T-helper 22 cell (primary cell): ENCODE measurements around the gene XKR3.
"Not testable (repeated sequence)": the region's sequence is repeated elsewhere in the genome, so short reads cannot be mapped to it uniquely, and the experiment has no call there.

ENCODE experiments used
- DNase-seq: peaks from one replicate; pipeline ENCODE4 v3.0.0-alpha.2; 2020; ENCODE audit warnings: low read depth

Gene XKR3

DNA sequence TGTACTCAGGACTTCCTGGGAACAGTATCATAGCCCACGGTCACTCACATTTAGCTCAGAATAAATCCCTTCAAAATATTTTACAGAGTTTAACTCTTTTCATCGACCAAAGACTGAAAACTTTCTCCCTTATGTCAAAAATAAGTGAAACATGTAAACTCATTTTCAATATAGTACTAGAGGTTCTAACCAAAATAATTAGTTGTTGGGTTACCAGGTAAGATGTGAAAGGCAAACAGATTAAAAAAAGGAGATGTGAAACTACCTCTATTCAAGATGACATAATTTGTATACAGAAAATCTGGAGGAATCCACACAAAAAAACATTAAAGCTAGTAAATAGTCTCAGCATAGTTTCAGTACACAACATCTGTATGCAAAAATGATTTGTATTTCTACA, 20.3 kb downstream of the XKR3 start:
- DNase-seq: no peak

DNA sequence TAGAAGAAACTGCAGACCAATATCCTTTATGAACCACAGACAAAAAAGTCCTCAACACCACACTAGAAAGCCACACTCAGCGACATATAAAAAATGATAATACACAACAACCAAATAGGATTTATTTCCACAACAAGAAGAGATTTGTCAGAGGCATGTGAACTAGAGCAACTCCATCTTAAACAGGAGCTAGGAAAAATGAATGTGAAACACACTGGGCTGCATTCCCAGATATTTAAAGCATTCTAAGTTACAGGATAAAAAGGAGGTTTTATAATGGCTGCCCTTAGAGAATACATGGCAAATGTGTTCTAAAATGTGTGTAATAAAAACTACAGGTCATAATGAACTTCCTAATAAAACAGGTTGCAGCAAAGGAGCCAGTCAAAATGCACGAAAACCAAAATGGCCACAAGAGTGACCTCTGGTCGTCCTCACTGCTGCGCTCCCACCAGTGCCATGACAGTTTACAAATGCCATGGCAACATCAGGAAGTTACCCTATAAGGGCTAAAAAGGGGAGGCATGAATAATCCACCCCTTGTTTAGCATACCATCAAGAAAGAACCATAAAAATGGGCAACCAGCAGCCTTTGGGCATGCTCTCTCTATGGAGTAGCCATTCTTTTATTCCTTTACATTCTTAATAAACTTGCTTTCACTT, 21.8 kb downstream of the XKR3 start:
- no peak for DNase-seq

DNA sequence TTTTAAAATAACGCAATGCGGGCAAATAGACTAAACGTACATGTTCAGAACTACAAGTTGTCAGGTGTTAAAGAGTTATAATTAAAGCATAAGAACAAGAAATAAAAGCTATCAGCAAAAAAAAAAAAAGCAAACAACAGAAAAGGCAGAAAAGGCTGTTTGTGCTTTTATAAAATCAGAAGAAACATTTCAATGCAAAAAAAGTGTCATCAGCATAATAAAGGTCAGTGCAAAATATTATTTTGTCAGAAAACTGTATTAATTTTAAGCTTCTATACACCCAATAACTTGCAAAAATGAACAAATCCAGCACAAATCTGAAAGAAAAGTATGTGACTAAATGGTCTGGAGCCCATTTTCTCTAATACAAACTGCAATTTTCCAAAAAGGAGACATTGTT, 23.6 kb downstream of the XKR3 start:
- no peak for DNase-seq

DNA sequence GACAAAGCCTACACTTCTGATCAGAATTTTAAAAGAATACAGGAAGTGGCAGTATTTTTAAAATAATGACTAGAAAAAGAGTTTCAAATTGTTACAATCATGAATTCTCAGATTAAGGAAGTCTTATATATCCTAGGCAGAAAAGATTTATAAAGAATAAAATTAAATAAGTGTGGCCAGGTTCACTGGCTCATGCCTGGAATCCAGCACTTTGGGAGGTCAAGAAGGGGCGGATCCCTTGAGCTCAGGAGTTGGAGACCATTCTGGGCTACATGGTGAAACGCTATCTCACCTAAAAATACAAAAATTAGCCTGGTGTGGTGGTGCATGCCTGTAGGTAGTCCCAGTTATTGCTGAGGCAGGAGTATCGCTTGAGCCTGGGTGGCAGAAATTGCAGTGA, 24.1 kb downstream of the XKR3 start:
- DNase-seq: no peak

DNA sequence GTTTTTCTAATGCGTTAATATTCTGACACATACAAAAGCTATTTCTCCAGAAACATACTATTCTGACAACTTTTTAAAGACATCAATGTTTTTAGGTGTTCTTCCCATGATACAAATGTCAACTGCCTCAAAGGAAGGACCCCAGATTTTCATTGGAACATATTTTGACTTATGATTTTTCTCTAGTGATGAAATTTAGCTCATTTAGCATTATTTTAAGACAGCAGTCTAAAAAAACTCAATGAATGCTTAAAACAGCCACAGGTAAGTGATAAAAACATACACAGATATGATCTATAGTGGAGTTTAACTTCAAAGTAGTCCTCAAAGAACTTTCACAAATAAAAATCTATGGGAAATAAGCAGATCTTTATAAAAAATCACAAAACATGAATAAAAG, 24.9 kb downstream of the XKR3 start:
- no peak for DNase-seq

DNA sequence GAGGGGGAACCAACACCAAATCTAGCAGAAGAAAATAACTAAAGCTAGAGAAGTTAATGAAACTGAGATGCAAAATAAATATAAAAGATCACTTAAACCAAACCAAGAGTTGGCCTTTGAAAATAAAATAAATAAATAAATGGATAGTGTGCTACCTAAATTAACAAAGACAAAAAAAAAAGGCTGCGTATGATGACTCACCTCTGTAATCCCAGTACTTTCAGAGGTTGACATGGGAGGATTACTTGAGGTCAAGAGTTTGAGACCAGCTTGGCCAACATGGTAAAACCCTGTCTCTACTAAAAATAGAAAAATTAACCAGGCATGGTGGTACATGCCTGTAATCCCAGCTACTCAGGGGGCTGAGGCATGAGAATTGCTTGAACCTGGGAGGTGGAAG, 29.7 kb downstream of the XKR3 start:
- not testable (repeated sequence) for DNase-seq

DNA sequence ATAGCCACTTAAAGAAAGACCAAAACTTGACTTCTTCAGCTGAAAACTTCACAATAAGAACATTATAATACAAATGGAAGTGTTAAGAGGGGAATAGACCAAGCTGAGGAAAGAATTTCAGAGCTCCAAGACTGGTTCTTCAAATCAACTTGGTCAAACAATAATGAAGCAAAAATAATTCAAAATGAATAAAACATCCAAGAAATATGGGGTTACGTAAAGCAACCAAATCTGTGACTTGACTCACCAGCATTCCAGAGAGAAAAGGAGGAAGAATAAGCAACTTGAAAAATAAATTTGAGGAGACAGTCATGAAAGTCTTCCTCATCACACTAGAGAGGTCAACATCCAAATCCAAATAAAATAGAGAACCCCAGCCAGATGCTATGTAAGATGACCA, 31.4 kb downstream of the XKR3 start:
- DNase-seq: no peak

DNA sequence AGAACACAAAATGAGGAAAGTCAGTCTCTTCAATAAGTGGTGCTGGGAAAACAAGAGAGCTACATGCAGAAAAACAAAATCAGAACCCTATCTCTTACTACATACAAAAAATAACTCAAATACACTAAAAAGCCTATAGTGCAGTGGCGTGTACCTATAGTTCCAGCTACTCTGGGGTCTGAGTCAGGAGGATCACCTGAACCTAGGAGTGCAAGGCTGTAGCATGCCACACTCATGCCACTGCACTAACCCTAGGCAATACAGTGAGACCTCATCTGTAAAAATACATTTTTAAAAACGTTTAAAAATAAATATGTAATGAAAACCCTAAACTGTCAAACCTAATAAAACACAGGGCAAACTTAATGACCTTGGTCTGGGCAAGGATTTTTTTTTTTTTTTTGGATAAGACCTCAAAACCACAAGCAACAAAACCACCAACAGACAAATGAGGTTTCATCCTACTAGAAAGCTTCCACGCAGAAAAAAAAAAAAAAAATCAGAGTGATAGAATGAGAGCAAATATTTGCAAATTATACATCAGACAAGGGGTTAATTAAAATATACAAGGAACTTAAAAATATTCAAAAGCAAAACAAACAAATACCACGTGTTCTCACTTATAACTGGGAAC, 35.2 kb downstream of the XKR3 start:
- DNase-seq: no peak

DNA sequence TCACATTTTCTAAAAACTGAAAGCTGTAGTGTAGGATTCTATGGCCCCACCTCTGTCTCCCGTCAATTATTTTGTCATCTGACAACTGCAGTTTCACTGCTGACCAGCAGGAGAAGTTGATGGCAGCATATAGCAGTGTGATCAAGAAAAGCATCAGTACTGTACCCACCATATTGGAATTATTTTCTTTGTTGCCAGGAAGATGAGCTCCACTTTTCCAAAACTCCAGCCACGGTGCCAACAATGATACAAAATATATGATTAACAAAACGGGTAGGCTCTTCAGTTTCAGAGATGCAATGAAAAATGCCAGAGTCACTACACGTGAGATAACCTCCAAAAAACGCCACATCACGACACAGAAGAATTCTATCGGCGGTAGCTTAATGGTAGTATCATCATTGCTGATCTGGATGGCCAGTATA, 41.3 kb downstream of the XKR3 start:
- no peak for DNase-seq

DNA sequence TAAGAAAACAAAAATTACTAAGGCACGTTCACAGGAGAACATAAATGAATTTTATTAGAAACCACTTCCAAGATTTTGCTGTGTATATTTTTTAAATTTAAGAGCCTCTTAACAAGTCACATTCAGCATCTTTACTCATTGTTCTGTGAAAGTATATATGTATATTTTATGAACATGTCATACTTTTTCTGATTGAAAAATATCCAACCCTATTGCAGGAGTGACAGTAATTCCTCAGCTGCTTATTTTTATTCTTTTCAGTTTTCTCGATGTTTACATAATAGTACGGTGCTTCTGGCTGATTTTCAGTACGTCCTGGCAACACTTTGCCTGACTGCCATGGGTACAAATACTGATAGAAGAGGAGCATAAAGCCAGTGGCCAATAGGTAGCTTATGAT, 41.8 kb downstream of the XKR3 start:
- no peak for DNase-seq

DNA sequence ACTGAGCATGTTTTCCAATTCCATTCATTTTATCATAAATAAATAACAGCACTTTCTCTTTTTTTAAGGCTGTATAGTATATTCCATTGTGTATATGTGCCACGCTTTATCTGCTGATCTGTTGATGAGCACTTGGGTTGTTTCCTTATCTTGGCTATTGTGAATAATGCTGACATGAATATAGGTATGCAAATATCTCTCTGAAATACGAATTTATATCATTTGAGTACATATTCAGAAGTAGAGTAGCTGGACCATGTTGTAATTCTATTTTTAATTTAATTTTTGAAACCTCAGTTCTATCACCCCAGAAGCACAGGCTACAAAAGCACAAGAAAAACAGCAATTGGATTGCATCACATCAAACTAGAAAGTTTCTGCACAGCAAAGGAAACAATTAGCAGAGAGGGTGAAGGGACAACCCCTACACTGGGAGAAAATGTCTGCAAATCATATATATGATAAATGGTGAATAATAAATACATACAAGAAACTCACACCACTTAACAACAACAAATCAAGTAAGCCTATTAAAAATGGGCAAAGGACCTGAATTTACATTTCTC, 43.4 kb downstream of the XKR3 start:
- no peak for DNase-seq

DNA sequence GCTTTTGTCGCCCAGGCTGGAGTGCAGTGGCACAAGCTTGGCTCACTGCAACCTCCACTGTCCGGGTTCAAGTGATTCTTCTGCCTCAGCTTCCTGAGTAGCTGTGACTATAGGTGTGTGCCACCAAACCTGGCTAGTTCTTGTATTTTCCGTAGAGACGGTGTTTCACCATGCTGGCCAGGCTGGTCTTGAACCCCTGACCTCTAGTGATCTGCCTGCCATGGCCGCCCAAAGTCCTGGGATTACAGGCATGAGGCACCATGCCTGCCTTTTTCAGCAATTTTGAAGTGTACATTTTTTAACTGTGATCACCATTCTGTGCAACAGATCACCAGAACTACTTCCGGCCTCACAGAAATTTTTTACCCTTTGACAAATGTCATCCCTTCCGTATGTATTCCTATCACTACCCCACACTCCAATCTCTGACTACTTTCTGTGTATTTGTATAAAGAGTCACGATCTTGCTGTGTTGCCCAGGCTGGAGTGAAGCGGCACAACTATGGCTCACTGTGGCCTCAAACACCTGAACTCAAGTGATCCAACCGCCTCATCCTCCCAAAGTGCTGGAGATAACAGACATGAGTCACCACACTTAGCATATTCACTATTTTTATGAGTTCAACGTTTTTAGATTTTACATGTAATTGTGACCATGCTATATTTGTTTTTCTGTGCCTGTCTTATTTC, 44.0 kb downstream of the XKR3 start:
- no peak for DNase-seq

DNA sequence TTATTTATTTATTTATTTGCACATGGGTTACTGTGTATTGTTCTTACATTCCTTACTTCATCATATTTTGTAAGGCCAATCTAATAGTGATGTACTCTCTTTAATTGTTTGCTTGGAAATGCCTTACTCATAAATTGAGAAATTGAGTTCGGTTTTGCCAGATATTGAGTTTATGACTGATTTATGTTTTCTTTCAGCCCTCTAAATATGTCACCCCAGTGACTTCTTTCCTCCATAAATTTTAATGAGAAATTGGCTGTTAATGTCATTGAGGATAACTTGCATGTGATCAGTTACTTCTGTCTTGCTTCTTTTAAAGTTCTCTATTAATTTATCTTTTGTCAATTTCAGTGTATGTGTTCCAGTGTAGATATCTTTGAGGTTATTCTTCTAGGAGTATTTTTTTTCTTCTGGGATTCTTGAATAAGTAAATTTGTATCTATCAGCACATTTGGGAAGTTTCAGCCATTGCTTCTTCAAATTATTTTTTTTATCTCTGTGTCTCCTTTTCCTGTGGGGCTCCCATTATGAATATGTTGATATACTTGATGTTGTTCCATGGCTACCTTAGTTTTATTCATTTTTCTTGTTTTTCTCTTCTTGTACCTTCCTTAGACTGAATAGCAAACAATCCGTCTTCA, 47.8 kb downstream of the XKR3 start:
- no peak for DNase-seq

DNA sequence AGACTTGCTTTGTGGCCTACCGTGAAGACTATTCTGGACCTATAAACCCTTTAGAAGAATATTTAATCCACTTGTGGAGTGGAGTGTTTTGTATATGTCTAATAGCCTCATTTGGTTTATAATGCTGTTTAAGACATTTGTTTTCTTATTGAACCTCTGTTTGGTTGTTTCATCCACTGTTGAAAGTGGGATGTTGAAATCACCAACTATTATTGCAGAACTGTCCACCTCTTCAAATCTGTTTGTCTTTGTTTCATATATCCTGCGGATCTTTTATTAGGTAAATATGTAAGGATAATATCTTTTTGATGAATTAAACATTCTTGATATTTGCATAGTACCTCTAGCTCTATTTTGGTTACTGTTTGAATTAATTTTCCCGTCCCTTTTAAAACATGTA, 49.1 kb downstream of the XKR3 start:
- no peak for DNase-seq

DNA sequence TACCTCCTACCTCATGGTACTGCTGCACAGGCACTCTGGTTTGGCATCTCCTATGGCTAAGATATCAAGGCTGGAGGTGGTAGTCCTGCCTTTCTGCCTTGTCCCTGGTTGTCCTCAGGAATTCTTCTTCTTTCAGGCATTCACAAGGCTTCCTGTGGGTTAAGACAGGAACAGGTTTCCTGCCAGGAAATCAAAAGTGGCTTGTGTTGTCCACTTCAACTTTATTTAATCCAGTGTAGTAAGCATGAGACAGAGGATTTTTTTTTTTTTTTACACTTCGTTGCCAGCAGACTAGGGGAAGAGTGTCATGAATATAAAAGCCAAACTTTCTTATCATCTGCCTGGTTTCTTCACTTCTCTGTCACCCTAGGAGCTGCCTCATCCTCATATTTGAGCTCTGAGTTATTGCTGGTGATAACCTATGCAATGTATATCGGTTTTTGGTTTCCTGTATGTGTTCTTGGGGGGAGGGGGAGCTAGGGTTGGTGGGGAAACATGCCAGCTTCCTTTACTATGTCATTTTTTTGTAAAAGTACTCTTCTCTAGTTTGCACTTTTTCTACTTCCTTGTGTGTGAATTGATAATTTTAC, 50.2 kb downstream of the XKR3 start:
- DNase-seq: no peak

DNA sequence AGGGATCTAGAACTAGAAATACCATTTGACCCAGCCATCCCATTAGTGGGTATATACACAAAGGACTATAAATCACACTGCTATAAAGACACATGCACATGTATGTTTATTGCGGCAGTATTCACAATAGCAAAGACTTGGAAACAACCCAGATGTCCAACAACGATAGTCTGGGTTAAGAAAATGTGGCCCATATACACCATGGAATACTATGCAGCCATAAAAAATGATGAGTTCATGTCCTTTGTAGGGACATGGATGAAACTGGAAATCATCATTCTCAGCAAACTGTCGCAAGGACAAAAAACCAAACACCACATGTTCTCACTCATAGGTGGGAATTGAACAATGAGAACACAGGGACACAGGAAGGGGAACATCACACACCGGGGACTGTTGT, 53.6 kb downstream of the XKR3 start:
- not testable (repeated sequence) for DNase-seq

DNA sequence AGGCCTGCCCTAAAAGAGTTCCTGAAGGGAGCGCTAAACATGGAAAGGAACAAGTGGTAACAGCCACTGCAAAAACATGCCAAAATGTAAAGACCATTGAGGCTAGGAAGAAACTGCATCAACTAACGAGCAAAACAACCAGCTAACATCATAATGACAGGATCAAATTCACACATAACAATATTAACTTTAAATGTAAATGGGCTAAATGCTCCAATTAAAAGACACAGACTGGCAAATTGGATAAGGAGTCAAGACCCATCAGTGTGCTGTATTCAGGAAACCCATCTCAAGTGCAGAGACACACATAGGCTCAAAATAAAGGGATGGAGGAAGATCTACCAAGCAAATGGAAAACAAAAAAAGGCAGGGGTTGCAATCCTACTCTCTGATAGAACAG, 57.3 kb downstream of the XKR3 start:
- not testable (repeated sequence) for DNase-seq

DNA sequence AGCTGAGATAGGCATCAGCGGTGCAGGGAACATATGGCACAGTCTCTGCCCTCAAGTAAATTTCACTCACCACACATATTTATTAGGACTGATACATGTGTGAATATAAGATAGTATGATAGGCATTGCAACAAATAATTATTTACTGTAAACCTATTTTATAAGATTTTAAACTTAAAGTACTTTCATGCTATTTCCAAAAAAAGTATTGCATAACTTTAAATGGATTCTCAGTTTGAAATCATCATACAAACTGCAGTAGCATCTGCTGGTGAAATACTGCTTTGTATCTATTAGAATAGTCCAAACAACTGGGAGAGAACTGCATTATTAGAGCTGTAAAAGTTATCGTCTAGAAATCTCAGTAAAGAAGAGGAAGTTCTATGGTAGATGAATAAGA, 63.0 kb downstream of the XKR3 start:
- DNase-seq: not testable (repeated sequence)

DNA sequence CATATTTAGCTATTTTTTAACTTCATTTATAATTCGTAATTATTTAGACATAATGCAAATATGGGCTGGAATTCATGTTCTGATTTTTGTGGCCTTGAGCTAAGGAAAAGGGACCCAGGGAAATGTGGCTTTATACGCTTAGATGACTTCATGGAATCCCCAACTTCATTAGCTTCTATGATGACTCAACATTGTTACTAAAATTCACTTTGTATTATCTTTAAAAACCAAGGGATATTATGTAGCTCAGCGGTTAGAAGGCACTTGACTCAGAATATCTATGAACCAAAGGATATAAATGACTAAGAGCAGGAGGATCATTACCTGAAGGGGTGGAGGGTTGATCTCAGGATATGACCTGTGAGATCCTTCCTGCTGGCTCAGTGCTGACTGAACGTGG, 64.8 kb downstream of the XKR3 start:
- DNase-seq: not testable (repeated sequence)

DNA sequence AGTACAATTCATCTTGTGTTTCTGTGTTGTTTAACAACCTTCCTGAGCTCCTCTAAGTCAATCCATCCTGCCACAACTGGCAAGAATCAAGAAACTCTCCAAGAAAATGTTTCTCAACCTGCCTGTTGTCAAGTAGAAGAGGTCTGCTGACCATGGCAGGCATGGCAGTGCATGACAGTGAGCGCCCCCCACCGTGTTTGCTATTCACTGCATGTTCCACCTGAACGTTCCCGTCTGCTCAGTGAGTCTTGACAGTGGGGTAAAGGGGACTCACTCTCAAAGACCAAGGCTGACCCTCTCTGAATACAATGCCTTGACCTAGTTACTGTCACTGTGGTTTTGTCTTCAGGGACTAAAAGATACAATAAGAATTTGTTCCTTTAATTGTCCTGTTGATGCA, 75.9 kb downstream of the XKR3 start:
- not testable (repeated sequence) for DNase-seq

DNA sequence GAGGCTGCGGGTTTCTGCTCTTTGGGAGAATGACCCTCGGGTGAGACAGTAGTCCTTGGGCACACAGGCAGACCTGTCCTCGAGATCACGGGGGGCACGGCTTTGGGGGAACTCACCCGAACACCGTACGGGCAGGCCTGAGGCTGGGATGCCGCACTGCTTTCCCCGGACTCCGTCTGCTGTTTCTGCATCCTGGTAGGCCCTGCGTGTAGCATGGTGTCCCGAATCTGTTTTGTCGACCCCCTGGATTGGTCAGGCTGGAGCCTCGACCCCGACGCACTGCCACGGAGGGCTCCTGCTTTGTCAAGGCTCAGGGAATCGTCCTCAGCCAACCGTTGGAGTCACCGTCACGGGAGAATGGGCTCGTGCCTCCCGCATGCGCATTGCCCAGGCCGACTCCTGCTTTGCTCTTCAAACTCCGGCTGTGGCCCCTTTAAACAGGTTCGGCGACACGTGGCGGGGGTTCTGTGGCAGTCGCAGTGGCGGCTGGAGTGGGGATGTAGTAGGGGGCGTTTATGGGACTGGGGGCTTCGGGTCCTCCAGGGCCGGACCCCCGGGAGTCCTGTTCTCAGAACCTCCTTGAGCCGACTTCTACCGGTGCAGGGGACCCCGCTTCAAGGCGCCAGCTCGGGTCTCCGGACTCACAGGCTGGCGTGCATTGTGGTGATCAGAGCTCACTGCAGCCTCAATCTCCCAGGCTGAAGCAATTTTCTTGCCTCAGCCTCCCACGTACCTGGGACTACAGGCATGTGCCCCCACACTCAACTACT, 76.9 kb downstream of the XKR3 start:
- not testable (repeated sequence) for DNase-seq
